Anterior cingulate cortex (tissue), 58 donors: Measurements from ENCODE around the gene POLA1.

Experiments used
- DNase-seq, 58 donors: peaks; one replicate each; lab custom pipeline; 2025; lab: John Stamatoyannopoulos, UW

POLA1 gene

DNA sequence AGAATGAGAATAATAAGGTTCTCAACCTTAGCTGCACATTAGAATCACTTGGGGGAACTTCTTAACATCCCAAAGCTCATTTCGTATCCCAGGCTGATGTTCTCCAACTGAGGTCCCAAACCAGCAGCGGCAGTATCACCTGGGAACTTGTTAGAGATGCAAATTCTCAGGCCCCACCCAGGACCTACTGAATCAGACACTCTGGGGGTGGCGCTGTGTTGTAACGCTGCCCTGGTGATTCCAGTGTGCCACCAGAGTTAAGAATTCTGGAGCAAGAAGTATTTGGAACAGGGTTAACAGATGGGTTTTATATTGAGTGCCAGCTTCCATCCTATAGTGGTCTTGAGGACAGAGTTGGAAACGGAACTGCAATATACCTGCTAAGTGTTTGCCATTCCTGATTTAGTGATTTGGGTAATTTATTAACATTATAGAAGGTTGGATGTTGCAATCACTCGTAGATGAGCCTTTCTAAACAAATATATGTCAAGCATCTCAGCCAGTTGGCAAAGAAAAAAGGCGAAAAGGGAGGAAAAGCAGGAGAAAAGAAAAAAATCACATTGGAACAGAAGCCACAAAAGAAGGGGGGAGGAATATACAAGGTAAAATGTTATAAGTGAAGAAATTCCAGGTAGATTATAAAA lies 181.0 kb downstream of the POLA1 start:
- DNase-seq, result no peak

DNA sequence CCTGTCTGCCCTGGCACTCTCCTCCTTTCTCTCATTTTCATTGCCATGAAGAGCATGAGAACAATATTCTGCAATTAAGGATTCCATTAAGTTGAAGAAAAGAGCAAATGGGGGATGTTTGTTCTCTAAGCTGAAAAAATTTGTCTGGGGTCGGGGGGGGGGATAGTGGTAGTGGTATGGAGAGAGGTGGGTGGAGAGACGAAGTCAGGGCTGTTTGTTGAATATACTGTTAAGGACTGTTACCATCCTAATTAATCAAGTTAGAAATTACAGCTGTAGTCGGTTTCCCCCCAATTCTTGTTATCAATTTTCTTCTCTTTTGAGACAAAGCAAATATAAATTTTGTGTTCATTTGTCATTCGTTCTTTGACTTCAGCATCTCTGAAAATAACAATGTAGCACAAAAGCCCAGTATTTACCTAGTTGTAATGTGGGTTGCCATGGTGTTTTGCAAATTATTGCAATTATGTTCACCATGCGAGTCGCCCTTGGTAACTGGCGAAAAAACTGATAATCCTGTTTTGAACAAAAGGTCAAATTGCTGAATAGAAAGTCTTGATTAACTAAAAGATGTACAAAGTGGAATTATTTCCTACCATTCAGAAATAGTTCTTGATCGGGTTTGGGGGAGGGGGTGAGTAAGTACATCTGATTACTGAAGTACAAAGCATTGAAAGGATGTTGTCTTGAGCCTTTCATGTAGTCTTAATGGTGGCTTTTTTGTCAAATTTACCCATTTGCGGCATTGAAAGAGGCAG lies 183.0 kb downstream of the POLA1 start:
- DNase-seq, result no peak

DNA sequence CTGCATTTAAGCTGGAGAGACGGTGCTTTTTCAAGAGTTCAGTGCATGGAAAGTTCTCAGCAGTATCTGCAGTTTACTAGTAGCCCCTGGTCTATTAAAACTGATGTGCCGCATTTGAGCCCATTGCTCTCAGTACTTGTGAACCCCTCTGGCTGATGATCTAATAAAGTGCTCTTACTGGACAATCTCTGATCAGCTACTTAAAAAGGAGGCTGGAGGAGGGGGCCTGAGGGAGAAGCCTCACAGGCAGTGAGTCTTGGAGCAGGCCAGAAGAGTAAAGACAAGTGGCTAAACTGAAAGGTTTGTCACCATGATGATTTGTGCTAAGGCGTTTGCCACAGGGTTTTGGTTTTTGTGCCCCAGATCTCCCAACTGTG lies 183.6 kb downstream of the POLA1 start:
- DNase-seq, result no peak

DNA sequence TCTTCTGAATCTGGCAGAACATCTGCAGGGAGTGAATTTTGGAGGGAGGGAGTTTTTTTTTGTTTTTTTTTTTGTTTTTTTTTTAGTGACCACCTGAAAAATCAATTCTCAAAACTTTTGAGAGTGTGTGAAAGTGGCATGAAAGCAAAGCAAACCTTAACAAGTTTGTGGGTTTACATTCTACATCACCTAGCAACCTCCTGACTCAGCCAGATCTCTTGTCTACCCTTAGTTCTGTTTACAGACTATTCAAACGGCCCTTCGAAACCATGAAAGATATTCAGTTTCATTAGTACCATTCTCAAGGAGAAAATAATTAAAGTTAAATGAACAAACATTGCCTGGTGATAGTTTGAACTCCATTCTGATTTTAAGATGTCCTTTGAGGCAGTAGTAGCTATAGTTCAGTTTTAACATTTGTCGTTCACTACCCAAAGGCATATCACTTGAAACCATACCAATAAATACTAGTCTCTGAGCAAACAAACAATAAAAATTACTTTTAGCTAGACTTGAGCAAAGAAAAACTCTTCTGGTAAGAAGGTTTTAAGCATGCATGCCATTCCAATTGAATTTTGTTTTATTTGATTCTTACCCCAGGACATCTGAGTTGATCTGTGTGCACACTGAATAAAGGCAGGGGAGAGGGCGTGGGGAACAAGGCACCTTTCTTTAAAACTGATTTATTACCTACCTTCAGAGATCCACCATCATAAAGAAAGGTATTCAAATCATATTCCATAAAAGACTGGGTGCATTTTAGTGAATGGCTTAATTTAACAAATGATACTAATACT lies 184.3 kb downstream of the POLA1 start:
- no peak for DNase-seq

DNA sequence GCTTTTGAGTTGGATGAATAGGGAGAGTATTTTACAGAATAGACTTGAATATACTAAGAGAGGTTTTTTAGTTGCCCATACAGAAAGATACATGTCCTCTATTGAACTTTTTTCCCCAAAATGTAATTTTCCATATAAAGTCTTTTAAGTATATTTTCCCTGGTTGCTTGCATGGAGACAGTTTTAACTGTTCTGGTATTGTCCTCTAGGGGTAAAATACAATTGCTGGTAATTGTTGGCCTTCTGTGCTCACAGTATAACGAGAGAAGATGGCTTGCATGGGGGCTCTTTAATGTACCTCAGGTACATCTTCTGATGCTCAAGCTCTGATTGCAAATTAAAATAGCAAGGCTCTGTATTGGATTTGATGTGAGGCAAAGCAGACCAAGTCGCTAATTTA lies 186.0 kb downstream of the POLA1 start:
- DNase-seq, result no peak

DNA sequence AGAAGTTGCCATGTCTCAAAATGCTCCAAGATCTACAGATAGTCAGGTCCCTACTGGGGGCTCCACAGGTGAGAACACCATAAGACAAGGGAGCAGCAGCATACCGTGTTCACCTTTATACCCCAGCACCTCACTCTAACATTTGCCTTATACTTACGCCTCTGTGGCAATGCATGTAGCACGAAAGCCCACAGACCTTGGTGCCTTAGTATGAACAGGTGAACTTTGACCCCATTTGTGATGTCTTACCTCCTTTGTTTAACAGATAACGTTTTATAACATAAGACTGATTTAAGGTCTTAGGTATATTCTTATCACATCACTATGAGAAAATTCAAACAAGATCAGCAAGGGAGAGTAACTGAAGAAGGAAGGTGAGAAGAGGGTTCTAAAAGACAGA lies 193.2 kb downstream of the POLA1 start:
- DNase-seq, result no peak

DNA sequence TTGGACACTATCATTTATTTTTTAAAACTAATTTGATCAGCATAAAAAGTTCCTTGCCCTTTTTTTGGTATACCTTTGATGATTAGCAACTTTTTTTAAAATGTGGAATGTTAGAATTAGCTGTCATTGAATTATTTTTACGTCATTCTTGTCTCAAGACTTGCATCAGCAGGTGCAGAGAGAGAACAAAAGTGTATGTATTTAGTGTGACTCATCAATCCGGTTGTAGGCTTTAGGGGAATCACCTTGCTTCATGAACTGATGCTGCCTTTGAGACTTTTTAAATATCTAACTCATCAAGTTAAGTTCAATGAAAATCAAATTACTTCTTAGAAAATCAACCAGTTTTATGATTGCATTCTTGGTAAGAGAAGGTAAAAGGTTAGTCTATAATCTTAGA lies 197.0 kb downstream of the POLA1 start:
- no peak for DNase-seq

DNA sequence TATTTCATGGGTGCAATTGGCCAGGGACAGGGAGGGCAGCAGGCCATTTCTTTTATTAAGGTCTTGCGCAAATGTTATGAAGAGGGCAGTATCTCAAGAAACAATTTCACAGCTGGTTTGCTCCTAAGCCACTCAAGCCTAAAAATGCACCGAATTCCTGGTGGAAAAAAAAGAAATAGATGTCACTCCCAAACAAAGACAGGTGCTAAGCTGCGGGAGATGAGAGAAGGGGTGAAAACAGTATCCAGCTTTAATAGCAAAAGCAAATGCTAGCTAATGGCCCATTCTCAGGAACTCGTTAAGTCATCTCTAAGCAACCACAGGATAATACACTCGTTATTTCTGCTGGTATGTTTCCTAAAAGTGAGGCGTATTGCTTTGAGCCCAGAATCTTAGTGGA lies 205.7 kb downstream of the POLA1 start:
- DNase-seq, result no peak

DNA sequence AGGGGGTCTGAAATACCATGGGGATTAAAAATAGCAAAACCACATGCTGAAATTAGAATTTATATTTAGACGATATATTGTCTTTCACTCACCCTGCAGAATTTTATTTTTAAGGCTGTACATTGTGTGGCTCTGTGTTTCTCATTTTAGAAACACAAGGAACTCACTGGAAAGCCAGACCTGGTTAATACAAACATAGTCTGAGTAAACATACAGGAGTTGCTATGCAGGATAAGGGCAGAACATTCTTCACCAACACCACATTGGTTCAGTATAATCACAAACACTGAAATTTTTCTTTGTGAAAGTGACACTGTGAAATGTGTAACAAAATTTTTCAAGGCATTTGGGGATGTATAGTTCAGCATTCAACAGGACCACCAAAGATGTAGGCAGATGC lies 206.5 kb downstream of the POLA1 start:
- no peak for DNase-seq

DNA sequence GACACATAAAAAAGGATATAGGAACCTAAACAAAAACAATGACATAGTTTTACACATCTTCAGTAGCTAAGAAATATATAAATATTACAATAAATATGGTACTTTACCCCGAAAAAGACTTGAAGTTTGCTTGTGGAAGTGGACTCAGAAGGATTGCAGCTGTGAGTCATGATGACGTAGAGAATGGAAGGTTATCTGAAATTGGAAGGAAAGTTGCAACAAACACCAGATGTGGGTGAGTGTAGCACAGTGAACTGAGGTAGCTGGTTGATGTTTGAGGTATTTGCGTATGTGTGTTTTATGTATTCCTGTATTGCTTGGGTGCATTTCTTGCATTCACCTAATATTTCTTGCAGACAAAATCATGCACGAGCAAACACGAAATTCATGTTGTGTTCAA lies 209.1 kb downstream of the POLA1 start:
- DNase-seq, result no peak

DNA sequence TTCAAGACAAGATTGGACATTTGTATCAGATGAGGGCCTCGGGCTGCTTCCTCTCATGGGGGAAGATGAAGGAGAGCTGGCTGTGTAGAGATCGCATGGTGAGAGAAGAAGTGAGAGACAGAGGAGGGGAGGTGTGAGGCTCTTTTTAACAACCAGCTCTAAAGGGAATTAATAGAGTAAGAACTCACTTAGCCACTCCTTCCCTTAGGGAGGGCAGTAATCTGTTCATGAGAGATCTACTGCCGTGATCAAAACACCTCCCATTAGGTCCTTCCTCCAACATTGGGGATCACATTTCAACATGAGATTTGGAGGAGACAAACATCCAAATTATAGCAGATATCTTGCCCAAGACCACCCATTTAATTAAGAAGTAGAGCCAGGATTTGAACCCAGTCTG lies 225.0 kb downstream of the POLA1 start:
- DNase-seq, result no peak

DNA sequence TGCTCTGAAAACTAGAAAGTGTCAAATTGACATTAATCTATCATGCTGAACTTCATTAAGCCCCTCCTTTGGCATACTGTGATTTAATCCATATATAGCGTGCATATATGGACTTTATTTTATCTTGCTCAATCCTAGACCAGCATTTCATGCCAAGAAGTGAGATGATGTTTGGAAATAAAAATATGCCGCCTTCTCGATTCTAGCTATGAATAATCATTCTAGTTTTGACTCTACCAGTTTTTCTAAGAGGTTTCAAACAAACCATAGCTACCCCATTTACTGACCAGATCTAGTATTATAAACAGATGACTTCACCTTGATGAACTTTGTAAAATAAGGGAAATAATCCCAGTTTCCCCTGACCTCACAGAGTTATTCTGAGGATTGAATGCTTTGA lies 227.1 kb downstream of the POLA1 start:
- no peak for DNase-seq

DNA sequence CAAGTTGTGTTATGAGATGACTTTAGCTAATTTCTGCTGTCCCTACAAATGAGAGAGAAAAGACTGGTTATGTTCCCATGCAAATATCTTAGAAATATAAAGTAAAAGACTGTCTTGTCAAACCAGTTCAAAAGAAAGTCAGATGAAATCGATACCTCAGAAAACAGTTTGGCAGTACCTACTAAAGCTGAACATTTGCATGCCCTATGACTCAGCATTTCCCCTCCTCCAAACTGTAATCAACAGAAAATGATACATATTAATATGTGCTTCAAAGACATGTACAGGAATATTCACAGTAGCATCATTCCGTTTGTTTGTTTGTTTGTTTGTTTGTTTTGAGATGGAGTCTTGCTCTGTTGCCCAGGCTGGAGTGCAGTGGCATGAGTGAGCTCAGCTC lies 231.7 kb downstream of the POLA1 start:
- no peak for DNase-seq

DNA sequence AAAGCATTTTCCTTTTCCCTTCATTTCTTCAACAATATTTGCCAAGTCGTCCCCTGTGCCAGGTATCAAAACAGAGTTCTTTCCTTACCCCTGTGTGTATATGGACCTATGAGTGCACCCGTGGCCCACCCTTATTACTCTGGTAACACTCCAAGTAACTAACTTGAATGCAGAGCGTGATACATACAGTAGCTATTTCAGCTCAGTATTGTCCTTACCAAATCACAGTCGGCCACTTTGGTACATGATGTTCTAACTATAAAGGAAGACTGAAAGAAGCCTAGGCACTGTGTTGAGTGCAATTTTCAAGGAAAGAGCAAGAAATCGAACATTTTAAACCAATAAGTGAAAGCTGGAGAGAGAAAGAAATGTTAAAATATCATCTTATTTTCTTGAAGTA lies 233.7 kb downstream of the POLA1 start:
- DNase-seq, result no peak

DNA sequence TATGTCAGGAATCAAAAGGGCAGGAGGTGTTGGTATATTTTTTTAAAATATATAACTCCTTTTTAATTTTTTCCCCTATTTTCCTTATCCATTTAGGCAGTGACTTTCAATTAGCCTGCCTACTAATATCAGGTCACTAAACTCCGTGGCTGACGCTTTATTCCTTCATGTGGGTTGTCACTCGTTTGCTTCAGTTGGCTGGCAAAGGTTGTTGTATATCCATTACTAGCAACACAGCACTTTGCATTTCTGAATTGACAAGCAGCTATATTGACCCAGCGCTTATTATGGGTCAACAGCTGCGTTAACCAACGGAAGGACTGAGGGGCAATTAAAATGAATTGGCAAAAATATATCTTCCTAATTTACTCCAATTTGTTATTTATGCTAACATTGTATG lies 234.4 kb downstream of the POLA1 start:
- no peak for DNase-seq

DNA sequence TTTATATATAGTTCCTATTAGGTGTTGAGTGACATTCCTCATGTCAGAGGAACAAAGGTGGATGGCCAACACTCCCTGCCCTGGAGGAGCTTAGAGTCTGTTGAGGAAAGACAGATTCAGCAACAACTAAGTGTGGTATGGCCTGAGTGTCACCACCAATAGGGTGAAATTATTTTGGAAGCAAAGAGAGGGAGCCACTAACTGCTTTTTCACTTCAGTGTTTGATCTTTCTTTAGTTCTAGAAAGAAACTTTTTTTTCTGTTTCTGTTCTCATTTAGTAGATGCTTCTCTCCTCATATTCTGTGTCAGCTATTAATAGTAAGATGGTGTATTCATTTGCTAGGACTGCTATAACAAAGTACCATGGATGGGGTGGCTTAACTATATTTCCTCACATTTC lies 240.6 kb downstream of the POLA1 start:
- DNase-seq, result no peak

DNA sequence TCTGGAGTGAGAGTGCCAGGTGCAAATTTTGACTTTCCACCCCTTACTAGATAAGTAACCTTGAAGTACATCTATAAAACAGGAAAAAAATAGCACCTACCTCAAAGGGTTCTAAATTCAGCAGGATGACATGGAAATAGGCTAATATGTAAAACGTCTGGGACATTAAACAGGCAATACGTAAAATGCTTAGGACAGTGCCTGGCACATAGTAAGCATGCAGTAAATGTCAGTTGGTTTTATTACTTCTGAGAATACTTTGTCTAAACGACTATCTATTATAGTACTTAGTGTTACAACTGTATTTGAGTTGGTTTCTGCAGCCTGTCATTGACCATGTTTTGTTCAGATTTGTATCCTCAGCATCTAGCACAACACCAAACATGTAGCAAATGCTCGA lies 251.3 kb downstream of the POLA1 start:
- no peak for DNase-seq

DNA sequence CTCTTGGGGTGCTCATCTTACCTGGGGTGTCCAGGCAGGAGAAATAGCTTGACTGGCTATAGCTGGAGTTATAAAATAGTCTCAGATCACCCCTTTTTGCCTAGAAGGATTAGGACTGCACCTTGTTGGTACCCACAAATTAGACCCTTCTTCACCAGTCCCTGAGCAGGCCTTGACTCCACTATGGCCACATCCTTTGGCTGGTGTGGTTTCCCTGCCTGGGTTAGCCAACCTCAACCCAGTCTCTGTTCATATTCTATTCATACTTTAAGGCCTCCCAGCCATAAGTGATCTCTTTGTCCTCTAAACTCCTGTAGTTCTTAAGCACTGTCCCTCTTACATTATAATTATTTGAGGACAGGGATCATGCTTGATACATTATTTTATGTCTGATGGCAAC lies 252.7 kb downstream of the POLA1 start:
- no peak for DNase-seq

DNA sequence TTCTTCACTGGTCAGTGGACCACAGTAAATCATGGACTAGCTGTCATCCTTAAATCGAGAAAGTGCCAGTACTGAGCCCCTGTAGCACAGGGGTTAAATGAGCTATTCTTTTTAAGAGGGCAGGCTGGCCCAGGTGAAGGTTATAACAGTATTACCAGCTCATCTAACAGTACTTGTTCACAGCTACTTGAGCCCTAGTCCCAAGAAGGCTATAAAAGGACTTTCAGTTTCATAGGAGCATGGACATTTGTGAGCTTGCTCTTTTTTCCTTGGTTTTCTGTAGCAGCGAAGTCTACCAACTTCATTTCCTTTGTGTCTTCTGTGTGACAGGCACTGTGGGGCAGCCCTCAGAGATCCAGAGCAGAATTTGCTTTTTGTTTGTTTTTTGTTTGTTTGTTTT lies 261.0 kb downstream of the POLA1 start:
- no peak for DNase-seq

DNA sequence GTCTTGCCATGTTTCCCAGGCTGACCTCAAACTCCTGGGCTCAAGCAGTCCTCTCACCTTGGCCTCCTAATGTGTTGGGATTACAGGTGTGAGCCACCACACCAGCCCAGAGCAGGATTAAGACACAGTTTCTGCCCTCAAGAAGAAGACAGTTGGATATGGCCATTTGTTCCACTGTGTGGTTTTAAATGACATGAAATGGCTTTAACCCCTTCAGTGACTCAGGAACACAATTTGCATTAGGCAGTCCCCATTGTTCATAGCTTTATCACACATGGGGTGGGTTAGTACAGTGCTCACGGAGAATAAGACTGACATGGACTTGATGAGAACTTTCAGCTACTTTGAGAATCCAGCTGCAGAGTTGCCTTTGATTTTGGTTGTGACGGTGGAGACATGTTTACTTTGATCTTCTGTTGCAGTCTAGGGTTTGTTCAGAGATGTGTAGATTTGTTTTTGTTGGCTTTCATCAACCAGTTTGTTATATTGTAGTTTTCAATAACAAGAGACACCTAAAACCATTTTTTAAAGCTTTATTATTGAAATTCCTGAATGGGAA lies 261.7 kb downstream of the POLA1 start:
- no peak for DNase-seq

DNA sequence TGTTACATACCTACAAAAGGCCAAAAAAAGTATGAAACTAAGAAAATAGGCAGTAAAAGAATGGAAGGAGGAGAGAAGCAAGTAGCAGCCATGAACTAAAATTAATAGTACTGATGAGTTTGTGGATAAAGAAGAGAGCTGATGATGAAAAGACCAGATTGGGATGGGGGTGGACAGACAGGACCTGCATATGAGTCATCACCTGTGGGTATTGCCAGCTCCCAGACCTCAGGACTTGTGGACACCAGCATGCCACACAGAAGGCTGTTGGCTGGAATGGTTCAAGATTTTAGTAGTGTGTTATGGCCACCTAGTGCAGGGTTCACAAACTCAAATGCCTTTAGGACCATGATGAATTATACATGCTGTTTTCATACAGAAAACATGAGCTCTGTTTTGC lies 263.1 kb downstream of the POLA1 start:
- no peak for DNase-seq

DNA sequence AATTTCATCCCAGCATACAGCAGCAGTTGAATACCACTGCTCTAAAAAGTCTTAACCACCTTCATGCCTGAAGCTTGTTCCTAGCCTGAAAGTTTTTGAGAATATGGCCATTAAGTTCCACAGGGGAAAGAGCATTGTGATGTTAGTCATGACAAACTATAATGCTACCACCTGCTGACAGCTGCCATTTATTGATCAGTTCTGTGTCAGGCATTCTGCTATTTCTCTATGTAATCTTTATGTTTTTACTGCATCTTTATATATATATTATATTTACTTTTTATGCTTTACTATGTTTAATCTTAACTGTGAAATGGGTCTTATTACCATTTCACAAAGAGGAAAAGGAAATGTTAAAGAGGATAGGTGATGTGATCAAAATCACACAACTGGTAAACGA lies 268.1 kb downstream of the POLA1 start:
- no peak for DNase-seq
